ENCODE data around the gene CRYBG2. TPM values are rescaled to one million over a fixed set of nuclear protein-coding genes. Genes with fewer than 3 reads are reported as not detected.

Gene CRYBG2
- total and polyA plus RNA-seq, 2 of the 13 experiments (the other 11 are each of a cell fraction or from before 2014, with no cell fraction given): 1.3 to 2.9 TPM

- TF ChIP-seq, protein P1, sequence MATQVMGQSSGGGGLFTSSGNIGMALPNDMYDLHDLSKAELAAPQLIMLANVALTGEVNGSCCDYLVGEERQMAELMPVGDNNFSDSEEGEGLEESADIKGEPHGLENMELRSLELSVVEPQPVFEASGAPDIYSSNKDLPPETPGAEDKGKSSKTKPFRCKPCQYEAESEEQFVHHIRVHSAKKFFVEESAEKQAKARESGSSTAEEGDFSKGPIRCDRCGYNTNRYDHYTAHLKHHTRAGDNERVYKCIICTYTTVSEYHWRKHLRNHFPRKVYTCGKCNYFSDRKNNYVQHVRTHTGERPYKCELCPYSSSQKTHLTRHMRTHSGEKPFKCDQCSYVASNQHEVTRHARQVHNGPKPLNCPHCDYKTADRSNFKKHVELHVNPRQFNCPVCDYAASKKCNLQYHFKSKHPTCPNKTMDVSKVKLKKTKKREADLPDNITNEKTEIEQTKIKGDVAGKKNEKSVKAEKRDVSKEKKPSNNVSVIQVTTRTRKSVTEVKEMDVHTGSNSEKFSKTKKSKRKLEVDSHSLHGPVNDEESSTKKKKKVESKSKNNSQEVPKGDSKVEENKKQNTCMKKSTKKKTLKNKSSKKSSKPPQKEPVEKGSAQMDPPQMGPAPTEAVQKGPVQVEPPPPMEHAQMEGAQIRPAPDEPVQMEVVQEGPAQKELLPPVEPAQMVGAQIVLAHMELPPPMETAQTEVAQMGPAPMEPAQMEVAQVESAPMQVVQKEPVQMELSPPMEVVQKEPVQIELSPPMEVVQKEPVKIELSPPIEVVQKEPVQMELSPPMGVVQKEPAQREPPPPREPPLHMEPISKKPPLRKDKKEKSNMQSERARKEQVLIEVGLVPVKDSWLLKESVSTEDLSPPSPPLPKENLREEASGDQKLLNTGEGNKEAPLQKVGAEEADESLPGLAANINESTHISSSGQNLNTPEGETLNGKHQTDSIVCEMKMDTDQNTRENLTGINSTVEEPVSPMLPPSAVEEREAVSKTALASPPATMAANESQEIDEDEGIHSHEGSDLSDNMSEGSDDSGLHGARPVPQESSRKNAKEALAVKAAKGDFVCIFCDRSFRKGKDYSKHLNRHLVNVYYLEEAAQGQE (IDR thresholded peaks at IDR 0.05; ENCODE audit: borderline replicate concordance in 1 of 2, low read depth in 1 of 2, low read length in 2 of 2): no peak
- peak; percentile 71 for TF ChIP-seq BCL3 (CRISPR knock-in tag; IDR thresholded peaks at IDR 0.05)
- peak; percentile 86 for TF ChIP-seq PHF21A (CRISPR knock-in tag; IDR thresholded peaks at IDR 0.05)
- peak; percentile 90 for TF ChIP-seq NR2F6 (IDR thresholded peaks at IDR 0.05)
- TF ChIP-seq NR2F6 (CRISPR knock-in tag; IDR thresholded peaks at IDR 0.05): peak; percentile 96
- 0 out of 2 replicates have a peak, but pooled peaks have one; percentile 11 for TF ChIP-seq SMC3 (IDR thresholded peaks at IDR 0.05; ENCODE audit: low read length)
- TF ChIP-seq NFIB (CRISPR knock-in tag; IDR thresholded peaks at IDR 0.05; ENCODE audit: borderline replicate concordance): no peak
- no peak for TF ChIP-seq XBP1 (CRISPR knock-in tag; IDR thresholded peaks at IDR 0.05)
- no peak for TF ChIP-seq ZNF576 (CRISPR knock-in tag; IDR thresholded peaks at IDR 0.05)
- TF ChIP-seq, protein P2, sequence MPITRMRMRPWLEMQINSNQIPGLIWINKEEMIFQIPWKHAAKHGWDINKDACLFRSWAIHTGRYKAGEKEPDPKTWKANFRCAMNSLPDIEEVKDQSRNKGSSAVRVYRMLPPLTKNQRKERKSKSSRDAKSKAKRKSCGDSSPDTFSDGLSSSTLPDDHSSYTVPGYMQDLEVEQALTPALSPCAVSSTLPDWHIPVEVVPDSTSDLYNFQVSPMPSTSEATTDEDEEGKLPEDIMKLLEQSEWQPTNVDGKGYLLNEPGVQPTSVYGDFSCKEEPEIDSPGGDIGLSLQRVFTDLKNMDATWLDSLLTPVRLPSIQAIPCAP (CRISPR knock-in tag; IDR thresholded peaks at IDR 0.05; ENCODE audit: low read depth): no peak
- TF ChIP-seq MLLT10 (CRISPR knock-in tag; IDR thresholded peaks at IDR 0.05): no peak
- peak; percentile 87 for TF ChIP-seq HOXA3 (CRISPR knock-in tag; IDR thresholded peaks at IDR 0.05)
- TF ChIP-seq RFXAP (CRISPR knock-in tag; IDR thresholded peaks at IDR 0.05; ENCODE audit: borderline replicate concordance): no peak
- no peak for TF ChIP-seq ZFP37 (CRISPR knock-in tag; IDR thresholded peaks at IDR 0.05; ENCODE audit: borderline replicate concordance)
- peak; percentile 94 for TF ChIP-seq SIX4 (CRISPR knock-in tag; IDR thresholded peaks at IDR 0.05)
- no peak for TF ChIP-seq ZNF891 (CRISPR knock-in tag; IDR thresholded peaks at IDR 0.05)
- TF ChIP-seq MAX (IDR thresholded peaks at IDR 0.05): peak; percentile 91
- TF ChIP-seq E2F5 (CRISPR knock-in tag; conservative IDR thresholded peaks at IDR 0.05): no peak
- TF ChIP-seq ZBTB34 (CRISPR knock-in tag; IDR thresholded peaks at IDR 0.05): peak; percentile 97
- TF ChIP-seq ZXDC (CRISPR knock-in tag; IDR thresholded peaks at IDR 0.05): no peak
These were observed 33.5 kb upstream of the CRYBG2 start (continued) for GRCh38 chr1:26387447-26387846.
